DND-41 (cell line): ENCODE measurements around the gene SLFN11.

Experiments
- EZH2 ChIP-seq: IDR thresholded peaks from 3 replicates; pipeline ENCODE4 v1.6.1; 2012; ENCODE audit warnings: borderline replicate concordance, low read depth, mild to moderate bottlenecking, moderate library complexity, low read length, inconsistent platforms; ENCODE audit not compliant: severe bottlenecking
- TF ChIP-seq, protein P1 (sequence below): IDR thresholded peaks from 2 replicates; pipeline ENCODE4 v1.5.1; 2012; ENCODE audit warnings: borderline replicate concordance, low read length, moderate library complexity, mild to moderate bottlenecking; ENCODE audit not compliant: poor library complexity, severe bottlenecking; ENCODE audit errors: extremely low read depth

DNA sequence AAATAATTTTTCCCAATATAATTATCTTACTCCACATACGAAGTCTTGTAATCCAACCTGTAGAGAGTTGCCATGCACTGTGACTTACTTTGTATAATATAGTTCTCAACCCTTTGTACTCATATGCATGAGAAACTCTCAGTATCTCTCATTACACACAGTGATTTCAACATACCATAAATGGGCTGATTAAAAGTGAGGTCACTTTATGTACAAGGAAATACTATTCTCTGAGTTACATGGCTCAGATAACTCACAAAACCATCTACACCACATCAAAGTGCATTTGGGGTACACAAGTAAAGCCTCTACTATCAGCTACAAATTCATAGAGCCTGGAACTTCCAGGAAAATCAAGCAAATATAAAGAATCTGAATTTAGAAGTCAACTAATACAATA lies 30.9 kb upstream of the SLFN11 start:
- TF ChIP-seq, protein P1, sequence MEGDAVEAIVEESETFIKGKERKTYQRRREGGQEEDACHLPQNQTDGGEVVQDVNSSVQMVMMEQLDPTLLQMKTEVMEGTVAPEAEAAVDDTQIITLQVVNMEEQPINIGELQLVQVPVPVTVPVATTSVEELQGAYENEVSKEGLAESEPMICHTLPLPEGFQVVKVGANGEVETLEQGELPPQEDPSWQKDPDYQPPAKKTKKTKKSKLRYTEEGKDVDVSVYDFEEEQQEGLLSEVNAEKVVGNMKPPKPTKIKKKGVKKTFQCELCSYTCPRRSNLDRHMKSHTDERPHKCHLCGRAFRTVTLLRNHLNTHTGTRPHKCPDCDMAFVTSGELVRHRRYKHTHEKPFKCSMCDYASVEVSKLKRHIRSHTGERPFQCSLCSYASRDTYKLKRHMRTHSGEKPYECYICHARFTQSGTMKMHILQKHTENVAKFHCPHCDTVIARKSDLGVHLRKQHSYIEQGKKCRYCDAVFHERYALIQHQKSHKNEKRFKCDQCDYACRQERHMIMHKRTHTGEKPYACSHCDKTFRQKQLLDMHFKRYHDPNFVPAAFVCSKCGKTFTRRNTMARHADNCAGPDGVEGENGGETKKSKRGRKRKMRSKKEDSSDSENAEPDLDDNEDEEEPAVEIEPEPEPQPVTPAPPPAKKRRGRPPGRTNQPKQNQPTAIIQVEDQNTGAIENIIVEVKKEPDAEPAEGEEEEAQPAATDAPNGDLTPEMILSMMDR = no peak
- TF ChIP-seq EZH2 = no peak
